ENCODE data around the gene NDUFV2.
"Not testable (repeated sequence)": the region's sequence is repeated elsewhere in the genome, so short reads cannot be mapped to it uniquely, and the experiment has no call there.

The NDUFV2 gene

GRCh38 chr18:9102508-9103375 lies at the start of gene NDUFV2:
NDUFV2 (plus strand) TSS chr18:9102699; CDS start chr18:9102744, 45 bp downstream.
- DNase-seq (ENCODE audit: low read depth), result peak; percentile 97

GRCh38 chr18:9053814-9054213 lies 48.7 kb upstream of the NDUFV2 start:
- DNase-seq (ENCODE audit: low read depth), result no peak

- DNase-seq (ENCODE audit: low read depth), result no peak
These were observed 47.3 kb upstream of the NDUFV2 start for GRCh38 chr18:9055185-9055584.

GRCh38 chr18:9055626-9056025 lies 46.9 kb upstream of the NDUFV2 start:
- no peak for DNase-seq (ENCODE audit: low read depth)

- no peak for DNase-seq (ENCODE audit: low read depth)
These were observed 44.9 kb upstream of the NDUFV2 start for GRCh38 chr18:9057646-9058045.

GRCh38 chr18:9058406-9058805 lies 44.1 kb upstream of the NDUFV2 start:
- DNase-seq (ENCODE audit: low read depth), result no peak

GRCh38 chr18:9062418-9062751 lies 40.1 kb upstream of the NDUFV2 start:
- no peak for DNase-seq (ENCODE audit: low read depth)

- DNase-seq (ENCODE audit: low read depth), result no peak
These were observed 36.6 kb upstream of the NDUFV2 start for GRCh38 chr18:9065864-9066263.

GRCh38 chr18:9066358-9066757 lies 36.1 kb upstream of the NDUFV2 start:
- no peak for DNase-seq (ENCODE audit: low read depth)

- no peak for DNase-seq (ENCODE audit: low read depth)
These were observed 35.6 kb upstream of the NDUFV2 start for GRCh38 chr18:9066817-9067306.

DNA sequence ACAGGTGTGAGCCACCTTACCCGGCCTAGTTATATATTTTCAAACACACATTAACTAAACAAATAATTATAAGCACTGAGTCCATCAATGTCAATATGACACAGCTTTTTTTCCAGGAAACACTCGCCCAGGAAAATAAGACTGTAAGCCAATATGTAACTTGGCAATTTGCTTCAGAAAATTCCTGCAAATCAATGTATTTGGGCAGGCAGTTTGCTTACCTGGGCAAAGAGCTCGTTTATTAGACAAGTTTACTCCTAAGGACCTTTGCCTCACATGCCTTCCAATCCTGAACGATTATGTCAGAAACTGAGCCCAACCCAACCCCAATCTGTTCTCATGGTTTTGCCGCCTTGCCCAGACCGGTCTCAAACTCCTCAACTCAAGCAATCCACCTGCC lies 34.7 kb upstream of the NDUFV2 start:
- DNase-seq (ENCODE audit: low read depth), result no peak

DNA sequence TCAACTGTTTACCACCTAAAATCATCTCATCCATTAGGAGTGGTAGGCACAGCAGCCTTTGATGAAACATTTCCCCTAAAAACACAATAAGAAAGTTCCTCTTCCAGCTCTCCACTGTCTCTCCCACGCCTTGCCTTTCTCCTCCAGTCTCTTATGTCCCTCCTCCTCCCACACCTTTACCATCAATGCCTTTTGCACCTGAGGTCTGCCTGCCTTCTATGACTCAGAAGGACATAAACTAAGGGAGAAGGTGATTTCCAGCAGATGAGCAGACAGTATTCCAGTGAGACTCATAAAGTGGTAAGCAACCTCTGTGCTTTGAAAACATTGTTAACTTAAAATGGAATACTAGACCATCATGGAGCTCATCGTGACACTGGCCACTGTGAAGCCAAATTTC lies 34.2 kb upstream of the NDUFV2 start:
- no peak for DNase-seq (ENCODE audit: low read depth)

DNA sequence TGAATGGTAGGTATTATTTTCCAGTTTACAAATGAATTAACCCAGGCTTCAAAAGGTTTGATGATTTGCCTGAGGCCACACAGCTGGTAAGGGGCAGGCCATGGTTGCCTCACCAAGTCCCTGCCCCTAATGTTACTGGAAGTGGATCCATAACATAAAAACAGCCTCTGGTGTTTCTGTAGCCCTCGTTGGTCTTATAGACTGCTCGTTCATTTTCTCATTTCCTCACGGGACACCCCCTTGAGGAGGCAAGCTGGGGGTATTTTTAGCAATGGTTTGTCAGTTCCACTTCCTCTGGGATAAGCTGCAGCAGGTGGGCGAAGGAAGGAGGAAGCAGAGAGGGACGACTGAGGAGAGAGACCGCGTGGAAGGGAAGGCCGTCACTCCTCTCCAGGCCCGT lies 32.9 kb upstream of the NDUFV2 start:
- no peak for DNase-seq (ENCODE audit: low read depth)

DNA sequence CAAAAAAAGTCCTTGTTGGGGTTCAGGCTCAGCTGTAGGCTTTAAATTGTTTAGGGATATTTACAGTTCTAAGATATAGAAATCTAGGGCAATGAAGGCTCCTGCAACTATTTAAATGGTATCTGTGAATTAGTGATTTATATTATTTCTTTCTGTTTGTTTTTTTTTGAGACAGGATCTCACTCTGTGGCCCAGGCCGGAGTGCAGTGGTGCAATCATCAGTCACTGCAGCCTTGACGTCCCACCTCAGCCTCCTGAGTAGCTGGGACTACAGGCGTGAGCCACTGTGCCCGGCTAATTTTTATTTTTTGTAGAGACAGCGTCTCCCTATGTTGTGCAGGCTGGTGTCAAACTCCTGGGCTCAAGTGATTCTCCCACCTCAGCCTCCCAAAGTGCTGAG lies 32.3 kb upstream of the NDUFV2 start:
- DNase-seq (ENCODE audit: low read depth), result no peak

DNA sequence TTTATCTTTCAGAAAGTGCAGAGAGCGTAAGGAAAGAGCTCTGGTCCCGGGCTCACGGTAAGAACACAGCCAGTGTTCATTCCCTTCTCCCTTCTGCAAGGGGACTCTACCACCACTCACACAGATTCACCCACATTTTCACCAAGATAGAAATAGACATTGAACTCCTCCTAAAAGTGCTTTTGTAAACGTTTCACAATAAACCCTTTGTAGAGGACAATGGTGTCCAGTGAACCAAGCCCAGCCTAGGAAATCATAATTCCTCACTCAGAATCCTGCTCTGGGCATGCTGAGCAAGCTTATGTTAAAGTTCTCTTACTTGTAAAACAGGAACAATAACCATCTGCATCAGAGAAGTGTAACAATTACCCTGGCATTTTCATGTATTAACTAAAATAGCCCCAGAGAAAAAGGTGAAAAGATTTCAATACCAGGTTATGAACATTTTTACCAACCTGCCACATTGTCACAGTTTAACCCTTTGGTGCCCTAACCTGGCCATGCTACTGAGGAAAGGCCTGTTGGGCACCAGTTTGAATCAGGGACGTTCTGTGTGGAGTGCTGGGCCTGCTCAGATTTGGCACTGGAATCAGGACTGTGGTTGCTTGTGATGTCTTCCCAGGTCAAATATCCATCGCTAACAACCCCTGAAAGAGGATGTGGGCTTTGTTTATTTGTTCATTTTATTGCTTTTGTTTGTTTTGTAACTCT lies 22.5 kb upstream of the NDUFV2 start:
- DNase-seq (ENCODE audit: low read depth), result no peak

GRCh38 chr18:9081940-9082339 lies 20.6 kb upstream of the NDUFV2 start:
- DNase-seq (ENCODE audit: low read depth), result no peak

DNA sequence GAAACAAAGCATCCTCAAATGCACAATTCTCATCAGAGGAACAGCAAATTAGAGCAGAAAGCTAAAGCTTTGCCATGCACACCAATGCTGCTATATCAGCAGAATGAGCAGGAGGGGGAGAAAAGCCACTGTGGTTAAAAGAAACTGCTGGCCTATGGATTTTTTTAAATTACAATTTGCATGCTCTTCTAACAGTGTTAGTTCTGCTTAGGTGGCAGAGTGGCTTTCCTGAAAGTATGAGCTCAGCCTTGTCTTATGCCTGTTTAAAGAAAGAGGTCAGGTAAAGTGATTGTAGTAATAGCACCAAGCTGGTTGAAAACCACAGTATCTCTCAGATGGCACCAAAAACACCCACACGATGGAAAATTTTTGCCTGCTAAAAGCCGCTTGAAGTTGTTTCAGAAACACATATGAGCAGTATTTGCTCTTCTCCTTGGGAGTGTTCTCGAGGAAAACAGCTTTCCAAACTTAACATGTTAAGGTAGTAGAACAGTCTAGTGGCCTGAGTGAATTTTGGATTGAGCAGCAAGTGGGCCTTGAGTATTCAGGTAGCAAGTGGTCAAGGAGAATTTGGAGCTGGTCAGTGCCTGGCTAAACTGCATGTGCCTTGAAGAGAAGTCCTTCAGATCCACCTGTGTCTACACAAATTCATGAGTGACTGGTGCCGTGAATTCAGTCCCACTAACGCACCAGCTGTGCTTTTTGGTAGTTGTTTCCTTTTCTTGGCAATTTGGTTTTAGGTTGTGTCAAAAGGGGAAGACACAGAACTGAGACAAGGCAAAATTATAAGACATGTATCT lies 19.6 kb upstream of the NDUFV2 start:
- DNase-seq (ENCODE audit: low read depth), result peak; percentile 60

- DNase-seq (ENCODE audit: low read depth), result no peak
These were observed 16.5 kb upstream of the NDUFV2 start for GRCh38 chr18:9086015-9086414.

GRCh38 chr18:9086624-9087023 lies 15.9 kb upstream of the NDUFV2 start:
- no peak for DNase-seq (ENCODE audit: low read depth)

GRCh38 chr18:9087144-9087543 lies 15.4 kb upstream of the NDUFV2 start:
- no peak for DNase-seq (ENCODE audit: low read depth)

DNA sequence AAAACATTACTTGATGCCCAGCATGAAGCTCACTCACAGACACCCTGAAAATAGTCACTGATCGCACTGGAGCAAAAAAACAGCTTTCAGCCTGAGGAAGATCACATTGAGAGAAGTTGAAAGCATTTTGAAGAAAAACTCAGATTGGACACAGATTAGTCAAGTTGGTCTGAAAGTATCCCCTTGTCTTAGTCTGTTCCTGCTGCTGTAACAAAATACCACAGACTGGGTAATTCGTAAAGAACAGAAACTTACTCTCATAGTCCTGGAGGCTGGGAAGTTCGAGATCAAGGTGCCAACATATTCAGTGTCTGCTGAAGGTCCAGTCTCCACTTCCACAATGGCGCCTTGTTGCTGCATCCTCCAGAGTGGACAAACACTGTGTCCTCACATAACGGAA lies 14.2 kb upstream of the NDUFV2 start:
- DNase-seq (ENCODE audit: low read depth), result no peak

DNA sequence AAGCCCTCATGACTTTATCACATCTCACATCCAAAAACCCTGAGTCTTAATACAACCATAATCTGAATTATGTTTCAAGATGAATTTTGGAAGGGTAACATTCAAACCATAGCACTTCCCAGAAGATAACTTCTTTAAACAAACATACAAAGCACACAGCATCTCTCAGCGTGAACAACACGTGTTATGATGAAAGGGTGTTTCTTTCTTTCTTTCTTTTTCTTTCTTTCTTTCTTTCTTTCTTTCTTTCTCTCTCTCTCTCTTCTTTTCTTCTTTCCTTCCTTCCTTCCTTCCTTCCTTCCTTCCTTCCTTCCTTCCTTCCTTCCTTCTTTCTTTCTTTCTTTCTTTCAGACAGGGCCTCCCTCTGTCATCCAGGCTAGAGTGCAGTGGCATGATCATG lies 13.8 kb upstream of the NDUFV2 start:
- not testable (repeated sequence) for DNase-seq (ENCODE audit: low read depth)

DNA sequence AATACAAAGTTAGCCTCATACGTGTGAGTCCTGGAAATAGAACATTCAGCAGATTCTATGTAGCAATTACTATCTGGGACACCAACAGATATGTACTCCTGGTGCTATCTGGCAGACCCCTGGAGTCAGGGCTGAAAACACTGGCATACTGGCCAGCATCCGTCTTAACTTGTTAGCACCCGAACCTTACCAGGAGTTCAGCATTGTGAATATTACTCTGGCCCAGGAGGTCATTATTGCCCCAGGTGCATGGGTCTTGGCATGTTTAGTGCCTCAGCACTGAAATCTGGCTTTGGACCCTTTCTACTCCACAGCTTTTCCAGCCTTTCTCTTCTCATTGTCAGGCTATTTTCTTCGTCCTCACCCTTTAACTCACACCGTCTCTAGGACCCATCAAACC lies 11.9 kb upstream of the NDUFV2 start:
- no peak for DNase-seq (ENCODE audit: low read depth)

Measured in activated T-cell treated with anti-CD3 and anti-CD28 coated beads for 24 hours (primary cell).